SK-N-SH treated with all-trans-retinoic acid at 6 μM for 48 hours (cell line): ENCODE measurements around the gene SIAH1.

Source experiments
- SNAI2 ChIP-seq: fragments of 250-450 bp; sonication (Bioruptor Pico); IDR thresholded peaks from 2 replicates; pipeline ENCODE4 v1.5.0; 2020; ENCODE audit warnings: mild to moderate bottlenecking, moderate library complexity
- TSHZ2 ChIP-seq: fragments of 250-450 bp; sonication (Bioruptor Pico); IDR thresholded peaks from 2 replicates; pipeline ENCODE4 v1.5.0; 2020; ENCODE audit warnings: mild to moderate bottlenecking, moderate library complexity
- ZFP3 ChIP-seq: fragments of 250-450 bp; sonication (Bioruptor Pico); IDR thresholded peaks from 2 replicates; pipeline ENCODE4 v1.5.0; 2020; ENCODE audit warnings: mild to moderate bottlenecking, moderate library complexity

Gene SIAH1

GRCh38 chr16:48310908-48311641, 74.1 kb downstream of the SIAH1 start (continued):
- TF ChIP-seq ZFP3 (CRISPR knock-in tag) = no peak
- TF ChIP-seq TSHZ2 (CRISPR knock-in tag) = no peak
- TF ChIP-seq SNAI2 (CRISPR knock-in tag) = no peak
